Measurements from ENCODE around the gene PCBD2.
A peak's percentile ranks its signal among the peaks of the same experiment; 100 is the strongest.
"Not testable (repeated sequence)": the region's sequence is repeated elsewhere in the genome, so short reads cannot be mapped to it uniquely, and the experiment has no call there.

PCBD2 gene

DNA sequence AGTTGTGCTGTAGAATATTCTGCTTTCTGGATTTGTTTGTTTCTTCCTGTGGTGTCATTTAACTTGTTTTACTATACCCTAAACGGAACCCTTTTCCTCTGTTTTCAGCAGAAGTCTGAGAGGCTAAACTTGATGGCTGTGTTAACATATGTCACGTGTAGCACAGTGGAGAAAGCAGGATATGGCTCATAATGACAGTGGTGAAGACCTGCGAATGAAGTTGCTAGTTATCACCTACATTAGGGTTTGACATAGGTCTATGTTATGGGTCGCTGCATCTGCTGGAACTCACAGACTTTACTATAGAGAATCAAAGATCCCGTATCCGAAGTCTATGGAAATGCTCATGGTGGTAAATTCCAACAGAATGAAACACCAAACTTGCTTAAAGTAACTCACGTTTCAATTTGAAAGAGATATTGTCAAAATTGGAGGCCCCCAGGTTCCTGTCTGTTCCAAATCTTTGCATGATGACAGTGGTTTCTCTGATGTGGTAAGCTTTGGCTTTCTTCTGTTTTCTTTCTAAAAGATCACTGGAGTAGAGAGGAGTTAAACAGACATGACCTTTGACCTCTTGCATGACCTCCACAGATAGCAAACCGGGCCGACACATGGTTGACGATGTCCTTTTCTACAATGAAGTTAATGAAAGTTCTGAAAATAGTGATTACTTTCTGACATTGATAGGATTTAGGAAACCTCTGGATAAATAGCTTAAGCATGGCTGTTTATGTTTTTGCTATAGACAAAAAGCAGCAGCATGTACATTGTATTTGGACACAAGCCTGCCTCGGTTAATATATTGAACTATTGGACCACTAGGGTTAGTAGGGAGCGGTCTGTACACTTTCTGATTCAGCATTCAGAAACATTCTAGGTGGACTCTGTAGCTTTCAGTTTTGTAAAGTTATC, 59.7 kb downstream of the PCBD2 start:
- peak; percentile 4 for DNase-seq

GRCh38 chr5:134965271-134965825, 60.4 kb downstream of the PCBD2 start:
- DNase-seq: peak; percentile 18

DNA sequence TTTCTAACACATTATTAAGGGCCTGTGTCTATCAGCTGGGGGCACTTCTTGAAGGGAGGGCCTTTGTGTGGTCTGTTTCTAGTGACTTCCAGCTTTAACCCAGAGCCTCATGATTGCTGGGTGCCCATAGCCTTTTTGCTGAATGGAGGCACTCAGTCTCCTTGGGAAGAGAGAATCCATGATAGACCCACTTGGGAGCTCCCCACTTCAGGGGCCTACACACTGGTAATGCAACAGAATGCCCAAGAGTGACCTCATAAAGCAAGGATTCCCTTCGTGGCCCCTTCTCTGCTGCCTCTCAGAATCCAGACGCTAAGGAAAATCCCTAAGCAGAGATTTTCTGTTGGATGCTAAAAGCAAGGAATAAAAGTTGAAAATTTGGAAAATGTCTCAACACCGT, 62.7 kb downstream of the PCBD2 start, which contains the start of gene CATSPER3:
CATSPER3 (plus strand) TSS at position 301 of the 400 bp plus-strand sequence; CDS start at position 386, 85 bp downstream.
- DNase-seq: no peak

DNA sequence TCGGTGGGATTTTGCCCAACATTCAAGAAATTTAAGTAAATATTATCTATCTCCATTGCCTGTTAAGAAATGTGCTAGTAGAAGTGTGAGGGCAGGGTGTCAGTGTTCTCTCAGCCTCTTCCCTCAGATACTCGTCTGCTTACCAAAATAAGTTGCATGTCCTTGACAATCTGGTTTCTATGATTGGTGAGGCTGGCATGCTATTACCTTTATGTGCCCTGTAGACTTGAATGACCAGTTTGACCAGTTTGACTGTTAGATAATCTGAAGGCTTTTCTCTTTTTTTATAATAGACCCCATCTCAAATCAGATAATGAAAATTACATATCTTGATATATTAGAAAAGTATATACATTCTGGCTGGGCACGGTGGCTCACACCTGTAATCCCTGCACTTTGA, 63.1 kb downstream of the PCBD2 start:
- no peak for DNase-seq

DNA sequence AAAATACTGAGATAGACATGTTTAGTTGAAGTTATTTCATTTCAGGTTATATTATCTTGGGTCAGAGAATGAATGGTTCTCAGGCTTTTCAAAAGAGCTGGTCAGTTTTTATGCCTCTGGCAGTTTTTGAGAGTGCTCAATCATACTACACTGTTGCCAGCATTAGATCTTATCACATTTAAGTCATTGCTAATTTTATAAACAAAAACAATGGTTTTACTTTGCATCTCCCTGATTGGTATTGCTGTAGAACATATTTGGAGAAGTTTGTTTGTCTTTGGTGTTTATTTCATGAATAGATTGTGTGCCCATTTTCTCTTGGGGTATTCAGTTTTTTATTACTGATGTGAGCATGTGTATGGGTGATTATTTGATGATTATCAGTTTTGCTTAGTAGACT, 64.2 kb downstream of the PCBD2 start:
- DNase-seq: no peak

DNA sequence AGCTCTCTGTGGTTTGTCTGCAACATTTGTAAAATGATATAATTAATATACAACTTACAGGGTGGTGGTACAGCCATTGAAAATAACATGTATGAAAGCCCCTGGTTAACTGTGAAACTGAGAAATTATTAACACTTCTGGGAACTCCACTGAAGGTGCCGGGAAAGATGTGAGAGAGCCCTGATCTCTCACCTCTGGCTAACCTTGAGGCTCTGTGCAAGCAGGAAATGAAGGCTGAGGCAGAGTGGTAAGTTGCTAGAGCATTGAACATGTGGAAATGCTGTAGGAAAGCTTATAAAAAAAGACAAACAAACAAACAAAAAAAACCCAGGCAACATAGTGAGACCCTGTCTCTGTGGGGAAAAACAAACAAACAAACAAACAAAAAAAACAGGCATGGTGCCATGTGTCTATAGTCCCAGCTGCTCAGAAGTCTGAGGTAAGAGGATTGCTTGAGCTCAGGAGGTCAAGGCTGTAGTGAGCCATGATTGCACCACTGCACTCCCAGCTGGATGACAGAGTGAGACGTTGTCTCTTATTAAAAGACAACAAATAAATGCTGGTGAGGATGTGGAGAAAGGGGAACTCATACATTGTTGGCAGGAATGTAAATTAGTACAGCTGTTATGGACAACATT, 70.3 kb downstream of the PCBD2 start:
- DNase-seq: no peak

DNA sequence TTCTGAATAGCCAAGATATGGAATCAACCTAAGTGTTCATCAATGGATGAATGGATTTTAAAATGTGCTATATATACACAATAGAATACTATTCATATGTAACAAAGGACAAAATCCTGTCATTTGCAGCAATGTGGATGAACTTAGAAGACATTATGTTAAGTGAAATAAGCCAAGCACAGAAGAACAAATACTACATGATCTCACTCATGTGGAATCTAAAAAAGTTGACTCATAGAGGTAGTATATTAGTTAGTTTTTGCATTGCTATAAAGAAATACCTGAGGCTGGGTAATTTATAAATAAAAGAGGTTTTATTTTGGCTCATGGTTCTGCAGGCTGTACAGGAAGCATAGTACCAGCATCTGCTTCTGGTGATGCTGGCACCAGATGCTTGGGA, 70.9 kb downstream of the PCBD2 start:
- no peak for DNase-seq

GRCh38 chr5:134976841-134977240, 71.9 kb downstream of the PCBD2 start:
- no peak for DNase-seq

DNA sequence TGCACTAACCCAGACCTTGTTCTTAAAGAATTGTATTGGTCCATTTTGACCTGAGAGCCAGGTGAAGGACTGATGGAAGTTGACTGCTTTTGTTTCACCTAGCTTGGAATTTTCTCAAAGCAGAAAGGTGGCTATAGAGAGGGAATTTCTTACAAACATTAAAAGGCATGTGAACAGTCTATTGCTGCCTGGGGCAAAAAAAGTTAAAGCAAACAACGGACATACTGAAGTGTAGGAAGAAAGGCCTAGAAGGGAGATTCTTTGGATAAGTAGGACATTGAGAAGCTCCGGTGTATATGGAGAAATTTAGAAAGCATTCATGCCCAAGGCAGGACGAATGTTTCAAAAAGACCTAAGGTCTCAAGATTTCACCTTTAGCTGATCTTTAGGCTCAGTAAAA, 74.5 kb downstream of the PCBD2 start:
- DNase-seq: no peak

DNA sequence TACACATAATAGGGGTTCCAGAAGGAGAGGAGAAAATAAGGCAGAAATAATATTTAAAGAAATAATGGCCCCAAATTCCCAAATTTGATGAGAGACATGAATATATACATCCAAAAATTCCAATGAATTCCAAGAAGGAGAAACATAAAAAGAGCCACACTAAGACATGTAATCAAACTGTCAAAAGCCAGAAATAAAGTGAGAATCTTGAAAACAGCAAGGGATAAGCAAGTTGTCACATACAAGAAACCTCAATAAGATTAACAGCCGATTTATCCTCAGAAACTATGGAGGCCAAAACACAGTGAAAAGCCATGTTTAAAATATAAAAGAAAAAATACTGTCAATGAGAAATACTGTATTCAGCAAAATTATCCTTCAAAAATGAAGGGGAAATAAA, 77.3 kb downstream of the PCBD2 start:
- no peak for DNase-seq

DNA sequence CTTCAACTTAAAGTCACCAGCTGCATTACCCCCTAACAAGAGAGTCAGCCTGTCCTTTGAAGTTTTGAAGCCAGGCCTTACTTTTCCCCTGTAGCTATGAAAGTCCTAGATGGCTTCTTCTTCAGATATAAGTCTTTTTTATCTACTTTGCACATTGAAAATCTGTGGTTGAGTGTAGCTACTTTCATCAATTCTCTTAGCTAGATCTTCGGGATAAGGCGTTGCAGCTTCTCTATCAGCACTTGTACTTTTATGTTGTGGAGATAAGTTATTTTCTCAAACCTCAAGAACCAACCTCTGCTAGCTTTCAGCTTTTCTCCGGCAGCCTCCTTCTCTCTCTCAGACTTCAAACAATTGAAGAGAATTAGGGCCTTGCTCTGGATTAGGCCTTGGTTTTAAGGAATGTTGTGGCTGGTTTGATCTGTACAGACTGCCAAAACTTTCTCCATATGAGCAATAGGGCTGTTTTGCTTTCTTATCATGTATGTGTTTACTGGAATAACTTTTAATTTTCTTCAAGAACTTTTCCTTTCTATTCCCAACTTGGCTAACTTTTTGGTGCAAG, 84.4 kb downstream of the PCBD2 start:
- DNase-seq: no peak

GRCh38 chr5:134990183-134990582, 85.3 kb downstream of the PCBD2 start:
- not testable (repeated sequence) for DNase-seq

GRCh38 chr5:134992148-134992547, 87.2 kb downstream of the PCBD2 start:
- no peak for DNase-seq

GRCh38 chr5:134993161-134993560, 88.2 kb downstream of the PCBD2 start:
- no peak for DNase-seq

DNA sequence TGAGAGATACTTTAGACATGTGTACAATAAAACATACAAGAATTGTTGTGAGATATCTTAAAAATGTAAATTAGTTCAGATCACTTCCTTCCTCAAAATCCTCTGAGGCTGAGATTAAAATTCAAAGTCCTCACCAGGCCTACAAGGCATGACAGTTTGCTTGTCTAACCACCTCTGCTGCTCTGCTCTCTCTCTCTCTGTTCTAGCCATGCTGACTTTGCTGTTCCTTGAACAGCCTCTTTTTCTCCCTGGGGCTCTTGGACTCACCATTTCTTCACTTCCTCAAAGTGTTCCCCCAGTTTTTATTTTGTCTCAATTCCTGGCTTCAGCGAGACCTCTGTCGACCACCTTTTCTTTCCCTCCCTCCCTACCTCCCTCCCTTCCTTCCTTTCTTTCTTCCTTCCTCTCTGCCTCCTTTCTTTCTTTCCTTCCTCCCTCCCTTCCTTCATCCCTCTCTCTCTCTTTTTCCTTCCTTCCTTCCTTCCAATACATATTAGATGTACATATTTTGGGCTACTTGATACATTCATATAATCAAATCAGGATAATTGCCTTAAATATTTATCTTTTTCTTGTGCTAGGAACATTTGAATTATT, 89.7 kb downstream of the PCBD2 start:
- DNase-seq: no peak

DNA sequence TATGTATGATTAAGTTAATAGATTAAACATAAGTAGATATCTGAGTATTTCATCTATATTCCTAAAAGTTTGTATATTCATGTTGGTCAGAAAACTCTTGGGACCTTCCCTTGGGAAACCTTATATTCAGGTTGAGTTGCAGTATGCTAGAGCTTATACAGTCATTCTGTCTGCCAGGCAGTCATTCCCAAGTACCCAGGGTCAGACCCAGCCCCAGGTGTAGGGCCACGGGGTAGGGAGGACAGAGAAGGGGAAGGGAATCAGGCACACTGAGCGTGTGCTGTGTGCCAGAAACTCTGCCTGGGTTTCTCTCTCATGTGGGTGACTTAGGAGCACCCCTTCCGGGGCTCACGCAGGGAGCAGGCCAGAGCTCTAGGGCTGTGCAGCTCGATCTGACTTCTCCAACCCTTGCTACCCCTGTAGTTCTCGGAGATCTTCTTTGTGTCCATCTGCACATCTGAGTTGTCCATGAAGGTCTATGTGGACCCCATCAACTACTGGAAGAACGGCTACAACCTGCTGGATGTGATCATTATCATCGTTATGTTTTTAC, 91.0 kb downstream of the PCBD2 start:
- DNase-seq: no peak

DNA sequence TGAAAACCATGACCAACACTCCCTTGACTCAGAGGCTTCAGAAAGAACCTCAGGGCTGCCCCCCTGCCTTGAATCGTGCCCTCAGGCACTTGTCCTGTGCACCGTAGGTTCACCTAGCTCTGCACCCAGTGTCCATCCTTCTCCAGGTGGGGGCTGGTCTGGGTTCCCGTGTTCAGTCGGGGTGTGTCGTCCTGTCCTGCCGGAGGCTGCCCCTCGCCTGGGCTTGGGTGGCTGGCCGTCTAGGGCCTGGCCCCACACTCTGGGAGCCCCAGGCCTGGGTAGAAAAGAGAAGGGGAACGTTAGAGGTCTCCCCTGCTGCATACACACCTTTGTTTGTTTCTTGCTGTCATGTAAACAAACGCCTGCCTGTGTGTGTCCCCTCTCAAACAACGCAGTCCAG, 92.1 kb downstream of the PCBD2 start:
- no peak for DNase-seq

- not testable (repeated sequence) for DNase-seq
Measured at GRCh38 chr5:134998068-134998467, 93.1 kb downstream of the PCBD2 start.

DNA sequence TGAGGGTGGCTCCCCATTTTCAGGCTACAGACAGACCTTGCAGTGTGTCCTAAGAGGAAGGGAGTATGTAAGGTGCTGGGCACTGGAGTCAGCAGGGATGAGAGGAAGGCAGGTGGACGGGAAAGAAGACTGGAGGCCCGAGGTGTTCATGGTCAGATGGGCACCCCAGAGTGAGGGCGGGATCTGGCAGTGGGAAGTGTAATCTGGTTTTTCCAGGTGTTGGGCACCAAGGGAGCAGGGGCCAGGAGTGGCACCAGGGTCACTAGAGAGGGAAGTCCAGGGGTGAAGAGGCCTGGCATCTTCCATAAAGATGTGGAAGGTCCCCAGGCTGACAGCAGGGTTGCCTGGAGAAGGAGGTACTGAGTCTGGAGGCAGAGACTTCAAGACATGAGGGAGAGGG, 99.4 kb downstream of the PCBD2 start:
- DNase-seq: no peak

GRCh38 chr5:135005076-135005475, 100.1 kb downstream of the PCBD2 start:
- DNase-seq: no peak

GRCh38 chr5:135007305-135007704, 102.4 kb downstream of the PCBD2 start:
- DNase-seq: no peak

GRCh38 chr5:135007749-135008363, 102.9 kb downstream of the PCBD2 start:
- no peak for DNase-seq

Data from activated CD4-positive, alpha-beta T cell treated with anti-CD3 and anti-CD28 coated beads for 48 hours (primary cell).